ENCODE data around the gene CEP350. TPM values are rescaled to one million over a fixed set of nuclear protein-coding genes. Genes with fewer than 3 reads are reported as not detected.

Gene CEP350, protein sequence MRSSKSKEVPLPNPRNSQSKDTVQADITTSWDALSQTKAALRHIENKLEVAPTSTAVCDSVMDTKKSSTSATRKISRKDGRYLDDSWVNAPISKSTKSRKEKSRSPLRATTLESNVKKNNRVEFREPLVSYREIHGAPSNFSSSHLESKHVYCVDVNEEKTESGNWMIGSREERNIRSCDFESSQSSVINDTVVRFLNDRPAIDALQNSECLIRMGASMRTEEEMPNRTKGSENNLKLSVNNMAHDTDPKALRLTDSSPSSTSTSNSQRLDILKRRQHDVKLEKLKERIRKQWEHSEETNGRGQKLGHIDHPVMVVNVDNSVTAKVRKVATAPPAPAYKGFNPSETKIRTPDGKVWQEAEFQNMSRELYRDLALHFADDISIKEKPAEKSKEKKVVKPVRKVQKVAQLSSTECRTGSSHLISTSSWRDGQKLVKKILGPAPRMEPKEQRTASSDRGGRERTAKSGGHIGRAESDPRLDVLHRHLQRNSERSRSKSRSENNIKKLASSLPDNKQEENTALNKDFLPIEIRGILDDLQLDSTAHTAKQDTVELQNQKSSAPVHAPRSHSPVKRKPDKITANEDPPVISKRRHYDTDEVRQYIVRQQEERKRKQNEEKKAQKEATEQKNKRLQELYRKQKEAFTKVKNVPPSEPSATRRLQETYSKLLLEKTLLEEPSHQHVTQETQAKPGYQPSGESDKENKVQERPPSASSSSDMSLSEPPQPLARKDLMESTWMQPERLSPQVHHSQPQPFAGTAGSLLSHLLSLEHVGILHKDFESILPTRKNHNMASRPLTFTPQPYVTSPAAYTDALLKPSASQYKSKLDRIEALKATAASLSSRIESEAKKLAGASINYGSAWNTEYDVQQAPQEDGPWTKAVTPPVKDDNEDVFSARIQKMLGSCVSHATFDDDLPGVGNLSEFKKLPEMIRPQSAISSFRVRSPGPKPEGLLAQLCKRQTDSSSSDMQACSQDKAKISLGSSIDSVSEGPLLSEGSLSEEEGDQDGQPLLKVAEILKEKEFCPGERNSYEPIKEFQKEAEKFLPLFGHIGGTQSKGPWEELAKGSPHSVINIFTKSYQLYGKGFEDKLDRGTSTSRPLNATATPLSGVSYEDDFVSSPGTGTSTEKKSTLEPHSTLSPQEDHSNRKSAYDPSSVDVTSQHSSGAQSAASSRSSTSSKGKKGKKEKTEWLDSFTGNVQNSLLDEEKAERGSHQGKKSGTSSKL (N-terminal part only)
- 27.8 and 49.6 TPM in 2 replicates for total RNA-seq
- 24.9 and 31.6 TPM in 2 replicates for polyA plus RNA-seq

DNA sequence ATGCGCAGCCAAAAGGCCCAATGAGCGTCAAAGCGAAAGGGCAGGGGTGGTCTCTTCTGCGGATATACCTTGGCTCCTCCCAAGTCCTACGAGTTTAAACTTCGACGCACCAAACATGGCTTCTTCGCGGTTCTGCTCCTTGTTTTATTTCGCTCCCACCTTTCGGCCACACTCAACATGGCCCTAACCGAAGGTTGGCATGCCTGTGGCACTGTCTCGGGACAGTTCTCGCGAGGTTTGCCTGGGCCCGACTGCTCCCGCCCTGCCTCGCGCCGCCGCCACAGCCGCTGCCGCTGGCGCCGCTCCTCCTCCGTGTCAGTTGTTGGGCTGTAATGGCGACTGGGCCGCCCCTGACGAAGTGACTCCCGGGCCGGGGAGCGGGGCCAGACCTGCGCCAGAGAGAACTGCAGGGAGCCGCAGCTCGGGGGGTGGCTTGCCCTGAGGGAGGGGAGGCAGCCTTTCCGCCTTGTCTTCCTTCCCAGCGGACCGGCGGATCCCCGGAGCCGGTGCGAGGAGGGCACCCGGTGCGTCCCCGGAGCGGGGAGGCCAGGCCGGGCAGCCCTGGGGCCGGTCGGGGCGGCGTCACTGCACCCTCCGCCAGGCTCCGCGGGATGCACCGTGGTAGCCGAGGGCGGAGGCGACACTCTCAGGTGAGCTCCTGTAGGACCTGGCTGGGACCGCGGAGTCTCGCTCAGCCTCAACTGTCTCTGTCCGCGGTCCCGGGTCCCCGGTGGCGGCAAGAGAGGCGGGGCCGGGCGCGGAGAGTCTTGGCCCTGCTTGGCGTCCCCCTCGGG, at the start of gene CEP350:
Gene CEP350, plus strand, starts transcription at position 318 of the 794 bp plus-strand sequence. CDS start 31,372 bp downstream, outside the sequence.
- TF ChIP-seq, protein P1, sequence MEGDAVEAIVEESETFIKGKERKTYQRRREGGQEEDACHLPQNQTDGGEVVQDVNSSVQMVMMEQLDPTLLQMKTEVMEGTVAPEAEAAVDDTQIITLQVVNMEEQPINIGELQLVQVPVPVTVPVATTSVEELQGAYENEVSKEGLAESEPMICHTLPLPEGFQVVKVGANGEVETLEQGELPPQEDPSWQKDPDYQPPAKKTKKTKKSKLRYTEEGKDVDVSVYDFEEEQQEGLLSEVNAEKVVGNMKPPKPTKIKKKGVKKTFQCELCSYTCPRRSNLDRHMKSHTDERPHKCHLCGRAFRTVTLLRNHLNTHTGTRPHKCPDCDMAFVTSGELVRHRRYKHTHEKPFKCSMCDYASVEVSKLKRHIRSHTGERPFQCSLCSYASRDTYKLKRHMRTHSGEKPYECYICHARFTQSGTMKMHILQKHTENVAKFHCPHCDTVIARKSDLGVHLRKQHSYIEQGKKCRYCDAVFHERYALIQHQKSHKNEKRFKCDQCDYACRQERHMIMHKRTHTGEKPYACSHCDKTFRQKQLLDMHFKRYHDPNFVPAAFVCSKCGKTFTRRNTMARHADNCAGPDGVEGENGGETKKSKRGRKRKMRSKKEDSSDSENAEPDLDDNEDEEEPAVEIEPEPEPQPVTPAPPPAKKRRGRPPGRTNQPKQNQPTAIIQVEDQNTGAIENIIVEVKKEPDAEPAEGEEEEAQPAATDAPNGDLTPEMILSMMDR (IDR thresholded peaks at IDR 0.05; ENCODE audit: low read depth, low read length) = no peak
- peak; percentile 99 to 100 for DNase-seq (ENCODE audit: low read depth in 1 of 2, low spot score in 1 of 2)

DNA sequence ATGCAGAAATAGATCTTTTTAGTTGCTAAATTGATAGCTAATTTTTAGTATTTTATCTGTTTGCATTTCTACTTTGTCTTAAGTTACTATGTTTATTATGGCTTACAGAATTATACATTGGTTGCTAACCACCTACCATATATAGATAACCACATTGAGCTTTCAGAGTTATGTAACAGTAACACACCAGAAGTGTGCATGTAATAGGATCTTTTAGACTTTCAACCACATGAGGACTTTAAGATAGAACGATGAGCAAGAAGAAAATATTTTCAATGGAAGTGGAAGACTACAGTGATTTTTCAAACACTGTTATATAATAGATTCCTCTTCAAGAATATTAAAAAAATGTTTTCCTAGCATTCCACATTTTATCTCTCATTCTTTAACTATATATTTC, 43.7 kb upstream of the CEP350 start:
- no peak for DNase-seq (ENCODE audit: low read depth in 1 of 2, low spot score in 1 of 2)
- no peaks in the 10 kb centered on the region for H3K9me3 ChIP-seq (ENCODE audit: low read depth)
- TF ChIP-seq, protein P1 (IDR thresholded peaks at IDR 0.05; ENCODE audit: low read depth, low read length) = no peak
- H3K27me3 ChIP-seq = no peaks in the 10 kb centered on the region
- H3K36me3 ChIP-seq = peaks cover 34% of the 10 kb centered on the region
- H3K4me3 ChIP-seq = no peak overlapping the region
- H3K4me1 ChIP-seq (ENCODE audit: low read depth) = no peaks in the 10 kb centered on the region
- no peak overlapping the region for H3K27ac ChIP-seq

More for the DNA sequence above, at the start of gene CEP350:
- H3K27ac ChIP-seq = peak within 1 kb of the TSS; percentile 97
- H3K27me3 ChIP-seq = no peaks in the 10 kb centered on the region
- H3K36me3 ChIP-seq = no peaks in the 10 kb centered on the region
- H3K4me3 ChIP-seq = peak within 1 kb of the TSS; percentile 82
- peaks cover 3% of the 10 kb centered on the region for H3K9me3 ChIP-seq (ENCODE audit: low read depth)
- H3K4me1 ChIP-seq (ENCODE audit: low read depth) = peaks cover 7% of the 10 kb centered on the region

DNA sequence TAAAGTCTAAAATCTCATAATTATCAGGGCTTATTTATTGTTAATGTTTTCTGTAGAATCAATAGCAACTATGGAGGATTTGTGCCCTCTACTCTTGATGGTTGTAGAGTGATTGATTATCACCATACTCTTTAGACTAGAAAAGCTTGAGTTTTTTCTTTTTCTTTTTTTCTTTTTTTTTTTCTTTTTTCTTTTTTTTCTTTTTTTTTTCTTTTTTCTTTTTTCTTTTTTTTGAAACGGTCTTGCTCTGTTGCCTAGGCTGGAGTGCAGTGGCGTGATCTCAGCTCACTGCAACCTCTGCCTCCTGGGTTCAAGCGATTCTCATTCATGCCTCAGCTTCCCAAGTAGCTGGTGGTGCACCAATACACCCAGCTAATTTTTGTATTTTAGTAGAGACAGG, 42.8 kb upstream of the CEP350 start:
- no peaks in the 10 kb centered on the region for H3K9me3 ChIP-seq (ENCODE audit: low read depth)
- TF ChIP-seq, protein P1 (IDR thresholded peaks at IDR 0.05; ENCODE audit: low read depth, low read length) = no peak
- no peaks in the 10 kb centered on the region for H3K27me3 ChIP-seq
- no peak overlapping the region for H3K4me3 ChIP-seq
- no peaks in the 10 kb centered on the region for H3K4me1 ChIP-seq (ENCODE audit: low read depth)
- DNase-seq (ENCODE audit: low read depth in 1 of 2, low spot score in 1 of 2) = no peak
- no peak overlapping the region for H3K27ac ChIP-seq
- peaks cover 35% of the 10 kb centered on the region for H3K36me3 ChIP-seq

DNA sequence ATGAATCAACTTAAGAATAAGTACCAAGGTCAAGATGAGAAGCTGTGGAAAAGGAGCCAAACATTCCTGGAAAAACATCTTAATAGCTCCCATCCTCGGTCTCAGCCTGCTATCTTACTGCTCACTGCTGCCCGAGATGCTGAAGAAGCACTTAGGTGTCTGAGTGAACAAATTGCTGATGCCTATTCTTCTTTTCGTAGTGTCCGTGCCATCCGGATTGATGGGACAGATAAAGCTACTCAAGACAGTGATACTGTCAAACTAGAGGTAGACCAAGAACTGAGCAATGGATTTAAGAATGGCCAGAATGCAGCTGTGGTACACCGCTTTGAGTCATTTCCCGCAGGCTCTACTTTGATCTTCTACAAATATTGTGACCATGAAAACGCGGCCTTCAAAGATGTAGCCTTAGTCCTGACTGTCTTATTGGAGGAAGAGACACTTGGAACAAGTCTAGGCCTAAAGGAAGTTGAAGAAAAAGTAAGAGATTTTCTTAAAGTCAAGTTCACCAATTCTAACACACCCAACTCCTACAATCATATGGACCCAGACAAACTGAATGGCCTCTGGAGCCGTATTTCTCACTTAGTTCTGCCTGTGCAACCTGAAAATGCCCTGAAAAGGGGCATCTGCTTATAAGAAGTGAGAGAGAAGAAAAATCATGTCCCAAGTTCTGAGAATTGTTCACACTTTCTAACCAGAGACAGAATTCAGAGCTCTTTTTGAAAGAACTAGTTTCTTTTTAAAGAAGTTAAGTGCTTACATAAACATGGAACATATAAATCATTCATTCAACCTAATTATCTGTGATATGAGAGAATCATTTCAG, 36.8 kb upstream of the CEP350 start:
- Histone ChIP-seq H3K4me1 (ENCODE audit: low read depth) (no peaks in the 10 kb centered on the region), H3K36me3 (peaks cover 36% of the 10 kb centered on the region), H3K27ac (no peak overlapping the region), H3K4me3 (no peak overlapping the region), H3K27me3 (no peaks in the 10 kb centered on the region), H3K9me3 (ENCODE audit: low read depth) (no peaks in the 10 kb centered on the region)
- TF ChIP-seq, protein P1 (IDR thresholded peaks at IDR 0.05; ENCODE audit: low read depth, low read length) = no peak
- no peak for DNase-seq (ENCODE audit: low read depth in 1 of 2, low spot score in 1 of 2)
